Liver (tissue), 9 donors: ENCODE measurements around the gene N4BP2. TPM values are rescaled to one million over a fixed set of nuclear protein-coding genes. Genes with fewer than 3 reads are reported as not detected.
"Not testable (repeated sequence)": the region's sequence is repeated elsewhere in the genome, so short reads cannot be mapped to it uniquely, and the experiment has no call there.

Experiments used
- DNase-seq: peaks from one replicate; pipeline ENCODE4 v3.0.0-alpha.2; 2017; ENCODE audit warnings: low spot score
- H3K27ac ChIP-seq, 2 donors: one replicate each; pipeline ENCODE4 v1.7.0; 2013; ENCODE audit warnings: inconsistent platforms in 2 of 2, low read length in 2 of 2, control low read depth in 1 of 2, low read depth in 1 of 2, mild to moderate bottlenecking in 1 of 2
- H3K27me3 ChIP-seq, 4 donors: one replicate each; pipeline versions ENCODE4 v1.6.1 to v1.7.0; 2013; ENCODE audit warnings: low read length in 3 of 4, inconsistent platforms in 1 of 4, mild to moderate bottlenecking in 1 of 4, moderate library complexity in 1 of 4; ENCODE audit not compliant: control insufficient read depth in 4 of 4, insufficient read depth in 4 of 4
- H3K36me3 ChIP-seq, 4 donors: one replicate each; pipeline versions ENCODE4 v1.6.1 to v1.7.0; 2013; ENCODE audit warnings: low read length in 3 of 4, mild to moderate bottlenecking in 3 of 4, low read depth in 1 of 4, moderate library complexity in 1 of 4; ENCODE audit not compliant: control insufficient read depth in 4 of 4, insufficient read depth in 3 of 4
- H3K4me1 ChIP-seq, 4 donors: one replicate each; pipeline versions ENCODE4 v1.6.1 to v1.7.0; 2013; ENCODE audit warnings: low read length in 3 of 4, mild to moderate bottlenecking in 3 of 4, moderate library complexity in 1 of 4; ENCODE audit not compliant: control insufficient read depth in 4 of 4, insufficient read depth in 4 of 4
- H3K4me3 ChIP-seq, 3 donors: one replicate each; pipeline versions ENCODE4 v1.6.1 to v1.7.0; 2013; ENCODE audit warnings: low read length in 3 of 3, control low read depth in 1 of 3, low read depth in 1 of 3, mild to moderate bottlenecking in 1 of 3
- H3K9ac ChIP-seq, 2 donors: one replicate each; pipeline ENCODE4 v1.7.0; 2013; ENCODE audit warnings: low read length in 2 of 2, mild to moderate bottlenecking in 2 of 2, moderate library complexity in 2 of 2, control low read depth in 1 of 2, low read depth in 1 of 2
- H3K9me3 ChIP-seq, 4 donors: one replicate each; pipeline versions ENCODE4 v1.6.1 to v1.7.0; 2013; ENCODE audit warnings: low read length in 3 of 4; ENCODE audit not compliant: control insufficient read depth in 4 of 4
- CTCF ChIP-seq: fragments of 150-350 bp; IDR thresholded peaks from 2 replicates; pipeline ENCODE4 v1.5.1; 2017; ENCODE audit warnings: improper control_type of control experiment, low read depth, low read length; ENCODE audit not compliant: missing input control
- EGR1 ChIP-seq, 2 donors: IDR thresholded peaks; 2 replicates each; pipeline ENCODE4 v1.6.1; 2016 to 2018; ENCODE audit warnings: antibody characterized with exemption in 2 of 2, low read depth in 2 of 2
- FOXA1 ChIP-seq: IDR thresholded peaks from 2 replicates; pipeline ENCODE4 v1.6.1; 2016; ENCODE audit warnings: antibody characterized with exemption
- FOXA2 ChIP-seq: IDR thresholded peaks from 2 replicates; pipeline ENCODE4 v1.6.1; 2016; ENCODE audit warnings: antibody characterized with exemption
- GABPA ChIP-seq, 2 donors: IDR thresholded peaks in 1 of 2; conservative IDR thresholded peaks in 1 of 2; 2 replicates each; pipeline ENCODE4 v1.6.1; 2016; ENCODE audit warnings: antibody characterized with exemption in 2 of 2, mild to moderate bottlenecking in 1 of 2, moderate library complexity in 1 of 2
- HNF4A ChIP-seq, 2 donors: conservative IDR thresholded peaks; 2 replicates each; pipeline ENCODE4 v1.6.1; 2016; ENCODE audit warnings: antibody characterized with exemption in 2 of 2, mild to moderate bottlenecking in 2 of 2
- HNF4G ChIP-seq: IDR thresholded peaks from 2 replicates; pipeline ENCODE4 v1.6.1; 2016; ENCODE audit warnings: antibody characterized with exemption
- JUND ChIP-seq, 2 donors: IDR thresholded peaks; 2 replicates each; pipeline ENCODE4 v1.6.1; 2016; ENCODE audit warnings: antibody characterized with exemption in 2 of 2
- NR2F2 ChIP-seq: IDR thresholded peaks from 2 replicates; pipeline ENCODE4 v1.6.1; 2016; ENCODE audit warnings: antibody characterized with exemption
- RAD21 ChIP-seq, 2 donors: IDR thresholded peaks; 2 replicates each; pipeline ENCODE4 v1.6.1; 2016; ENCODE audit warnings: antibody characterized with exemption in 2 of 2, mild to moderate bottlenecking in 2 of 2
- REST ChIP-seq: IDR thresholded peaks from 2 replicates; pipeline ENCODE4 v1.6.1; 2016; ENCODE audit warnings: antibody characterized with exemption, mild to moderate bottlenecking
- TAF1 ChIP-seq: conservative IDR thresholded peaks from 2 replicates; pipeline ENCODE4 v1.6.1; 2016; ENCODE audit warnings: antibody characterized with exemption, mild to moderate bottlenecking
- WGBS: extraction: QIAGEN DNeasy Blood & Tissue Kit; methylation state at CpG from one replicate; pipeline ENCODE4 v1.1.7; 2013; 5-methylcytosine and 5-hydroxymethylcytosine counted together
- polyA plus RNA-seq, 2 donors: library from polyadenylated mRNA; stranded (reverse) in 1 of 2; unstranded in 1 of 2; fragments of 200-250 nt in 1 of 2; fragments of >200 nt in 1 of 2; fragmentation: Nextera tagmentation in 1 of 2; extraction: Ambion mirVana in 1 of 2; gene quantifications; one replicate each; pipeline versions ENCODE4 v1.2.1 to v1.2.3, GENCODE V29; 2013 to 2015
- total RNA-seq, 2 donors: library from RNA; depleted of rRNA; stranded (reverse); fragments of >200 nt; gene quantifications; one replicate each; pipeline ENCODE4 v1.2.3, GENCODE V29; 2014
- TF ChIP-seq, protein P1 (sequence below): IDR thresholded peaks from 2 replicates; pipeline ENCODE4 v1.6.1; 2016; ENCODE audit warnings: antibody characterized with exemption
- TF ChIP-seq, protein P2 (sequence below): IDR thresholded peaks from 2 replicates; pipeline ENCODE4 v1.6.1; 2016; ENCODE audit warnings: antibody characterized with exemption
- TF ChIP-seq, protein P3 (sequence below): IDR thresholded peaks from 2 replicates; pipeline ENCODE4 v1.6.1; 2016; ENCODE audit warnings: antibody characterized with exemption
- donor health status: healthy.
- donor health status: healthy.
- donor health status: healthy.
- donor health status: healthy.
- donor health status: healthy.

N4BP2 gene
- total and polyA plus RNA-seq, 4 donors = 2.3 to 19.9 (median 11.0) TPM

DNA sequence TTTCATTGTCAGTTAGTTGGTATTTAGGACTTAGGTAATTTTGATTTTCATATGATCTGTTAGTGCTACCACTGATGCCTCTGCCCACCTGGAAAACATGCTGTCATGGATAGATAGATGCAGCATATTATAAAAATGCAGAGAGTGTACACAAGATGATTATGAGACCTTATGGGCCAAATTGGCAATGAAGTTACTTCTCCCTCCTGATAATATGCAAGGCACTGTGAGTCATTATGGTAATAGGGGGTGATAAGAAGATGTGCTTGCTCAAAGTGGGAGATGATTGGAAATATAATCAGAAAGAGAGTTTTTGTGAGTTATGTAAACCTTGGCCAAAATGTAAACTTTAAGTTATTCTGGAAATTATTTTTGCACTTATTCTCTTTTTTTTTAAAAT lies 83.5 kb downstream of the N4BP2 start:
- Histone ChIP-seq H3K9ac (no peak overlapping the region), H3K9me3 (no peaks in the 10 kb centered on the region), H3K36me3 (peaks cover 6 to 14% (median 10%) of the 10 kb centered on the region in 4 donors), H3K27ac (no peak overlapping the region), H3K4me1 (no peaks in the 10 kb centered on the region), H3K4me3 (no peak overlapping the region), H3K27me3 (no peaks in the 10 kb centered on the region)
- DNase-seq = no peak
- TF ChIP-seq EGR1 (IDR thresholded peaks at IDR 0.05; ENCODE audit: low read depth in 2 of 2) (no peak), FOXA1 (no peak), NR2F2 (no peak), GABPA (IDR thresholded peaks at IDR 0.05 in 1 of 2, conservative IDR thresholded peaks at IDR 0.05 in 1 of 2) (no peak), HNF4A (conservative IDR thresholded peaks at IDR 0.05) (no peak), RAD21 (IDR thresholded peaks at IDR 0.05) (no peak), HNF4G (no peak), CTCF (no peak), FOXA2 (no peak), REST (no peak), JUND (IDR thresholded peaks at IDR 0.05) (no peak), TAF1 (no peak)
- TF ChIP-seq, protein P1, sequence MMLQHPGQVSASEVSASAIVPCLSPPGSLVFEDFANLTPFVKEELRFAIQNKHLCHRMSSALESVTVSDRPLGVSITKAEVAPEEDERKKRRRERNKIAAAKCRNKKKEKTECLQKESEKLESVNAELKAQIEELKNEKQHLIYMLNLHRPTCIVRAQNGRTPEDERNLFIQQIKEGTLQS = no peak
- TF ChIP-seq, protein P2, sequence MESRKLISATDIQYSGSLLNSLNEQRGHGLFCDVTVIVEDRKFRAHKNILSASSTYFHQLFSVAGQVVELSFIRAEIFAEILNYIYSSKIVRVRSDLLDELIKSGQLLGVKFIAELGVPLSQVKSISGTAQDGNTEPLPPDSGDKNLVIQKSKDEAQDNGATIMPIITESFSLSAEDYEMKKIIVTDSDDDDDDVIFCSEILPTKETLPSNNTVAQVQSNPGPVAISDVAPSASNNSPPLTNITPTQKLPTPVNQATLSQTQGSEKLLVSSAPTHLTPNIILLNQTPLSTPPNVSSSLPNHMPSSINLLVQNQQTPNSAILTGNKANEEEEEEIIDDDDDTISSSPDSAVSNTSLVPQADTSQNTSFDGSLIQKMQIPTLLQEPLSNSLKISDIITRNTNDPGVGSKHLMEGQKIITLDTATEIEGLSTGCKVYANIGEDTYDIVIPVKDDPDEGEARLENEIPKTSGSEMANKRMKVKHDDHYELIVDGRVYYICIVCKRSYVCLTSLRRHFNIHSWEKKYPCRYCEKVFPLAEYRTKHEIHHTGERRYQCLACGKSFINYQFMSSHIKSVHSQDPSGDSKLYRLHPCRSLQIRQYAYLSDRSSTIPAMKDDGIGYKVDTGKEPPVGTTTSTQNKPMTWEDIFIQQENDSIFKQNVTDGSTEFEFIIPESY = no peak
- TF ChIP-seq, protein P3, sequence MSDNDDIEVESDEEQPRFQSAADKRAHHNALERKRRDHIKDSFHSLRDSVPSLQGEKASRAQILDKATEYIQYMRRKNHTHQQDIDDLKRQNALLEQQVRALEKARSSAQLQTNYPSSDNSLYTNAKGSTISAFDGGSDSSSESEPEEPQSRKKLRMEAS = no peak

- H3K9ac ChIP-seq, H3K9me3 ChIP-seq, DNase-seq, H3K4me1 ChIP-seq, H3K4me3 ChIP-seq, H3K27me3 ChIP-seq, H3K27ac ChIP-seq: not testable (repeated sequence)
- WGBS = 83% methylated on average over 4 of the region's 4 CpGs
- peaks cover 6 to 14% (median 10%) of the 10 kb centered on the region in 4 donors for H3K36me3 ChIP-seq
These were observed 83.9 kb downstream of the N4BP2 start for GRCh38 chr4:40140597-40140996.
